Fibroblast of skin of left quadriceps (primary cell): Measurements from ENCODE around the gene MYADML2.
"Not testable (repeated sequence)": the region's sequence is repeated elsewhere in the genome, so short reads cannot be mapped to it uniquely, and the experiment has no call there.

Source experiments
- DNase-seq, 2 experiments: peaks; one replicate each; pipeline ENCODE4 v3.0.0-alpha.2; 2013; ENCODE audit warnings: low read depth in 2 of 2

Gene MYADML2

GRCh38 chr17:81959362-81960129 lies 12.5 kb upstream of the MYADML2 start:
- no peak for DNase-seq

GRCh38 chr17:81958633-81959342 lies 11.8 kb upstream of the MYADML2 start:
- DNase-seq: no peak

- DNase-seq: no peak
Measured at GRCh38 chr17:81957691-81958432, 10.8 kb upstream of the MYADML2 start.

GRCh38 chr17:81956607-81957589 lies 9.9 kb upstream of the MYADML2 start:
- no peak for DNase-seq

DNA sequence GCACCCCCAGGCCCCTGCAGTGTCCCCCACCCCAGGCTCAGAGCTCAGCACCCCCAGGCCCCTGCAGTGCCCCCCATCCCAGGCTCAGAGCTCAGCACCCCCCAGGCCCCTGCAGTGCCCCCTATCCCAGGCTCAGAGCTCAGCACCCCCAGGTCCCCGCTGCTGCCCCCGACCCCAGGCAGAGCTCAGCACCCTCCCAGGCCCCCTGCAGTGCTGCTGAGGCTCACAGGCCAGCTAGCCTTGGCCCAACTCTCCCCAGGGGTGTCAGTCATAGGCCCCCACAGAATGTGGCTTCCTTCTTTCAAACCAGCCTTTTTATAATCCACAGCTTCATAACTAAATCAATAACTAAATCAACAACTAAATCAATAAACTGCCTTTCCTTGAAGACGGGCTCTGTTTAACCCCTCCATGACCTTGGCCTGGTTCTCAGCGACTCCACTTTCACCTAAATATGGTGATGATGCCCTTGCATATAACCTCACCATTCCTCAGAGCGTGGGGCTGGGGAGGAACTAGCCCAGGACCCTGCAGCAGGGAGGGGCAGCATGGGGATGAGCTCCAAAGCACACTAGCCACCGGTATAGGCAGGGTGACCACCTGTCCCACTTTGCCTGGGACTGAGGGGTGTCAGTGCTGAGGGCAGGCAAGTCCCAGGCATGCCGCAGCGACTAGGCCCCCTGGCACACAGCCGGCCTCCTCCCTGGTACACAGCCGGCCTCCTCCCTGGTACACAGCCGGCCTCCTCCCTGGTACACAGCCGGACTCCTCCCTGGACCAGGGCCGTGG lies 8.9 kb upstream of the MYADML2 start:
- no peak for DNase-seq

GRCh38 chr17:81955058-81955681 lies 8.1 kb upstream of the MYADML2 start:
- no peak for DNase-seq

DNA sequence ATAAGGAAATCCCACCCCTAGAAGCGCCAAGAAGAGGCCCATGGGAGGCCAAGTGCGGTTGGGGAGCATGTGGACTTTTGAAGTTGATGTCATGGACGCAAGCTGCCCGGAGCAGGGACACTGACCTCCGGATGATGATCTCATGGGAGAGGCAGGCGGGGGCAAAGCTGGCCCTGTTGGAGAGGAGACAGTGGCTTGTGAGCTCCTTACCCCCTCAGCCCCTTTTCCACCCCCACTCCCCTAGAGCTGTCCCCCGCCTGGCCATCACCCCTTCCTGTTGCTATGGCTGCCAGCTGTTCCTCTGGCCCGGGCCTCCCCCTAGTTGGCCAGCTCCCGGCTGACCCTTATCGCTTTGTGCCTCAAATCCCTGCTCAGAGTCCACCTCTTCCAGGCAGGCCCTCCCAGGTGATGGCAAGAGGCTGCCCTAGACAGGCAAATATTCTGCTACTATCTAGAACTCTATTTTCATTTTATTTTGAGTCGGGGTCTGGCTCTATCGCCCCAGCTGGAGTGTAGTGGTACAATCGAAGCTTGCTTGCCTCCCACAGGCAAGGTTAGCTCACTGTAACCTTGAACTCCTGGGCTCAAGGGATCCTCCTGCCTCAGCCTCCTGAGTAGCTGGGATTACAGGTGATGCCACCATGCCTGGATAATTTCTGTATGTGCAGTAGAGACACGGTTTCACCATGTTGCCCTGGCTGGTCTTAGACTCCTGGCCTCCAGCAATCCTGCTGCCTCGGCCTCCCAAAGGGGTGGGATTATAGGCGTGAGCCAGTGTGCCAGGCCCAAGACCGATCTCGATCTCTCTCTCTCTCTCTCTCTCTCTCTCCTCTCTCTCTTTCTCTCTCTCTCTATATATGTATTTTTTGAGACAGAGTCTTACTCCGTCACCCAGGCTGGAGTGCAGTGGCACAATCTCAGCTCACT lies 7.4 kb upstream of the MYADML2 start:
- no peak for DNase-seq

GRCh38 chr17:81953443-81953842 lies 6.4 kb upstream of the MYADML2 start:
- DNase-seq: not testable (repeated sequence)

DNA sequence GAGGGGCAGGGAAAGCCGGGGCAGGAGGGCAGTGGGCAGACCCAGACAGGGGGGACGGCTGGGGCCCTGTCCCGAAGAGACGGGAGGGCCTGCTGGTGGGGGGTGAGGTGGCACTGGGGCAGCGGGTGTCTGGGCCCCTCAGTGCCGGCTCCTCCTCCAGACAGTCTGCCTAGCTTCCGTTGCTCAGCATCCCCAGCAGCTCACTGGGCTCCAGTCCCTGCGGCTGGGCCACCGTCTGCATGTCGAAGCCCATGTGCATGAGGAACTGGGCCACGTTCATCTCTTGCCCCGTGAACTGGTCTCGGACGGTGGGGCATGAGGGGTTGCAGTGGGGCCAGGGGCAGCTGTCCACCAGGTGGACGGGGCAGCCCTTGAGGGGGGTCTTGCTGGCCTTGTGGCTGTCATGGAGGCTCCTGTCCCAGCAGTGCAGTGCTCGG lies 5.8 kb upstream of the MYADML2 start:
- no peak for DNase-seq

- no peak for DNase-seq
Measured at GRCh38 chr17:81951785-81952684, 5.0 kb upstream of the MYADML2 start.

DNA sequence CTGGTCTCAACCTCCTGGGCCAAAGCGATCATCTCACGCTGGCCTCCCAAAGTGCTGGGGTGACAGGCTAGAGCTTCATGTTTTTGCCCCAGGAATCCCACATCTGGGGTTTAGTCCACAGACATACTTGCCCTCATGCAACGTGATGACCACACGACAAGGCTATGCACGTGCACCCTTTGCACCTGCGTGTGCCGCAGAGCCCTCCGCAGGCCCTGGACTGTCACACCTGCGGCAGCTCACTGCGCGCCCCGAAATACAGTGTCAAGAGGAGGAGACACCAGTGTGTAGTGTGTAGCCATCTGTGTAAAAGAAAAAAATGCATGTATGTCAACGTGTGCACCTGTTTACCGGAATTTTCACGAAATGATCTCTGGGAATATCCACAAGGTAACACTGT lies 3.5 kb upstream of the MYADML2 start:
- DNase-seq: no peak

DNA sequence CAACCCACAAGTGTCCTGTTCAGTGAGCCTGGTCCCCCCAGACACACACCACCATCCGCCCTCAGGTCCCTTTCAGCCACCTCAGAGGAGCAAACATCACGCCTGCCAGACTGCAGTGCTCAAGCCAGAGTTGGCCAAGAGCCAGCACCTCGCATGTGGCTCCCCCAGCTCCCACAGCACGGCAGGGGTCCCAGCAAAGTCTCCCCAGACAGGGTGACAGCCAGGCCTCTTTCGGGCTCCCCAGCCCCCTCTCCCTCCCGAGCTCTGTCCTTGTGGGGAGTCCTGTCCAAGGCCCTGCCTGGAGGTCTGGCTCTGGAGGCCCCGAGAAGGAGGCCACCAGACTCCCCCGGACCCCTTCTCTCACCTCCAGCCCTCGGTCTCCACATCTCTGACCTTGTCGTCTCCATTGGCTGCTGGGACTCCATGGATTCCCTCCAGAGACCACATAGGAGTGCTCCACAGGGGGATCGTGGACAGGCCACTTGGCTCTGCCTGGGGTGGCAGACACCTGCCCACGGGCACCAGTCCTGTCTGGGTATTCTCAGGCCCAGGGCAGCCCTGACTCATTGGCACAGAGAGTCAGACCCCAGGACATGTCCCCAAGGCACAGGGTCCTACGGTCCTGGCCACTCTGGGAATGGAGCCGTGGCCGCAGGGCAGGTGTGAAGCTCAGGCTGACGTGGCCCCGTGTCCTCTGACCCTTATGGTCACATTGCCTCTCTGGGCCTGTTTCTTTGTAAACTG lies 1.8 kb upstream of the MYADML2 start:
- DNase-seq: no peak

DNA sequence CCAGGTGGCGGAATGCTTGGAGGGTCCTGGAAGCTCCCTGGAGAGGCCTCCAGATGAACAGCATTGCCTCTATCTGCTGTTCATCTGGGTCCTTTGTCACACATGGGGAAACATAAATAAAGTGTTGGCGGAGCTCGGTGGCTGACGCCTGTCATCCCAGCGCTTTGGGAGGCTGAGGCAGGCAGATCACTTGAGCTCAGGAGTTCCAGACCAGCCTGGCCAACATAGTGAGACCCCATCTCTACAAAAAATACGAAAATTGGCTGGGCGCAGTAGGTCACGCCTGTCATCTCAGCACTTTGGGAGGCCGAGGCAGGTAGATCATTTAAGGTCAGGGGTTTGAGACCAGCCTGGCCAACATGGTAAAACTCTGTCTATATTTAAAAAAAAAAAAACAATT lies 2.2 kb downstream of the MYADML2 start:
- DNase-seq: no peak

GRCh38 chr17:81942167-81942553 lies 4.9 kb downstream of the MYADML2 start:
- DNase-seq: no peak

DNA sequence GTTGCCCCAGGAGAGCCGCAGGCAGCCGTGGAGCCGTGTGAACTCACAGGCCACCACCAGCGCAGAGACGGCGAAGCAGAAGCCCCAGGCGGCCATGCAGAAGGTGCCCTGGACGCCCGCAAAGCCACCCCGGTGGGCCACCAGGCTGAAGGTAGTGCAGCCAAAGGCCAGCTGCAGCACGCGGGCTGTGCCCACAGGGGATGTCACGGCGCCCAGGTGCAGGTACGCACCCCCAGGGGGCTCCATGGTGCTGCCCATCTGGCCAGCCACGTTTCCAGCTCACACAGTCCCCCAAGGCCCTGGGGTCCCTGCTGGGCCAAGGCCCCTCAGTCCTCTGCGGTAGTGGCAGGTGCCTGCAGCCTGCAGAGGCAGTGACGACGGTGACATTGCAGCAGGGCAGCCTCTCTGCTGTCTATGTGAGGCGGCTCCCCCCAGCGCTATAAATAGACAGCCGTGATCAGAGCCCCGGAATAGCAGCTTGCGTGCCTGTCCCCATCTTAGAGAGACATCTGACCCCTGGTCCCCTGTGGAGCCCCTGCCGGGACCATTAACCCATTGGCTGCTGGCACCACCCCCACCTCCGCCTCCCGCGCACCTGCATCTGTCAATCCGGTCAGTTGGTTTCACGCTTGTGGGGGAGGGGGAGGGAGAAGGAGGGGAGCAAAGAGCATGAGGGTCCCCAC lies 5.4 kb downstream of the MYADML2 start:
- DNase-seq: no peak
